ENCODE data around the gene UNC45B. TPM values are rescaled to one million over a fixed set of nuclear protein-coding genes. Genes with fewer than 3 reads are reported as not detected.
"Not testable (repeated sequence)": the region's sequence is repeated elsewhere in the genome, so short reads cannot be mapped to it uniquely, and the experiment has no call there.

The UNC45B gene
- total RNA-seq, 1 donor from 2014 or later, result 193 TPM

- DNase-seq, result not testable (repeated sequence)
Observed at GRCh38 chr17:35172321-35172720, 24.7 kb downstream of the UNC45B start.

- no peak for DNase-seq
Observed at GRCh38 chr17:35174835-35175334, 27.3 kb downstream of the UNC45B start.

- no peak for DNase-seq
Observed at GRCh38 chr17:35175638-35176415, 28.2 kb downstream of the UNC45B start.

- no peak for DNase-seq
Observed at GRCh38 chr17:35176897-35177296, 29.3 kb downstream of the UNC45B start.

- DNase-seq, result not testable (repeated sequence)
Observed at GRCh38 chr17:35179379-35179778, 31.8 kb downstream of the UNC45B start.

- no peak for DNase-seq
Observed at GRCh38 chr17:35183332-35183731, 35.7 kb downstream of the UNC45B start.

- no peak for DNase-seq
Observed at GRCh38 chr17:35184274-35184673, 36.7 kb downstream of the UNC45B start.

GRCh38 chr17:35185849-35186248 lies 38.2 kb downstream of the UNC45B start:
- no peak for DNase-seq

- DNase-seq, result no peak
Observed at GRCh38 chr17:35187481-35187880, 39.9 kb downstream of the UNC45B start.

GRCh38 chr17:35188111-35188510 lies 40.5 kb downstream of the UNC45B start:
- DNase-seq, result no peak

GRCh38 chr17:35189291-35189690 lies 41.7 kb downstream of the UNC45B start:
- no peak for DNase-seq

GRCh38 chr17:35191001-35191695 lies 43.5 kb downstream of the UNC45B start:
- no peak for DNase-seq

GRCh38 chr17:35192708-35193107 lies 45.1 kb downstream of the UNC45B start:
- no peak for DNase-seq

GRCh38 chr17:35194001-35194400 lies 46.4 kb downstream of the UNC45B start, which contains the start of gene SLC35G3:
TSS of gene SLC35G3 (minus strand) at chr17:35194393. CDS start at chr17:35194307, 86 bp downstream.
- DNase-seq, result not testable (repeated sequence)

GRCh38 chr17:35195062-35195461 lies 47.4 kb downstream of the UNC45B start:
- not testable (repeated sequence) for DNase-seq

- not testable (repeated sequence) for DNase-seq
Observed at GRCh38 chr17:35202582-35202981, 55.0 kb downstream of the UNC45B start.

- DNase-seq, result no peak
Observed at GRCh38 chr17:35210741-35211140, 63.1 kb downstream of the UNC45B start.

GRCh38 chr17:35212668-35213067 lies 65.1 kb downstream of the UNC45B start:
- DNase-seq, result no peak

- DNase-seq, result no peak
Observed at GRCh38 chr17:35213412-35213940, 65.9 kb downstream of the UNC45B start.

- no peak for DNase-seq
Observed at GRCh38 chr17:35214192-35214591, 66.6 kb downstream of the UNC45B start.

GRCh38 chr17:35214631-35215273 lies 67.1 kb downstream of the UNC45B start:
- DNase-seq, result no peak

GRCh38 chr17:35217107-35217506 lies 69.5 kb downstream of the UNC45B start:
- DNase-seq, result no peak

- no peak for DNase-seq
Observed at GRCh38 chr17:35218915-35219314, 71.3 kb downstream of the UNC45B start.
